Karpas-422 (cell line): ENCODE results near the gene FNDC3B. TPM values are rescaled to one million over a fixed set of nuclear protein-coding genes. Genes with fewer than 3 reads are reported as not detected.

Experiments
- DNase-seq: peaks from one replicate; pipeline ENCODE4 v3.0.0-alpha.2; 2015
- H2AFZ ChIP-seq: fragments of 200-600 bp; sonication (generic); 2 replicates; pipeline ENCODE4 v1.6.1; 2014; ENCODE audit warnings: antibody characterized with exemption, low read length, mixed read lengths
- H3K27ac ChIP-seq: fragments of 200-600 bp; sonication (generic); 2 replicates; pipeline ENCODE4 v1.5.1; 2014; ENCODE audit warnings: mild to moderate bottlenecking, low read length, moderate library complexity
- H3K27me3 ChIP-seq: fragments of 200-600 bp; sonication (generic); 2 replicates; pipeline ENCODE4 v1.6.1; 2014; ENCODE audit warnings: low read length, mixed read lengths
- H3K36me3 ChIP-seq: fragments of 200-600 bp; sonication (generic); 2 replicates; pipeline ENCODE4 v1.6.1; 2014; ENCODE audit warnings: low read length, mixed read lengths; ENCODE audit not compliant: insufficient read depth
- H3K4me1 ChIP-seq: fragments of 200-600 bp; sonication (generic); 2 replicates; pipeline ENCODE4 v1.6.1; 2014; ENCODE audit warnings: mild to moderate bottlenecking, low read length, mixed read lengths
- H3K4me2 ChIP-seq: fragments of 200-600 bp; sonication (generic); 2 replicates; pipeline ENCODE4 v1.6.1; 2014; ENCODE audit warnings: low read length, low read depth, mild to moderate bottlenecking; ENCODE audit not compliant: poor library complexity, severe bottlenecking
- H3K4me3 ChIP-seq: fragments of 200-600 bp; sonication (generic); 2 replicates; pipeline ENCODE4 v1.5.1; 2014; ENCODE audit warnings: mild to moderate bottlenecking, antibody characterized with exemption, low read length, mixed read lengths
- H3K79me2 ChIP-seq: fragments of 200-600 bp; sonication (generic); 2 replicates; pipeline ENCODE4 v1.6.1; 2014; ENCODE audit warnings: mild to moderate bottlenecking, low read length, mixed read lengths
- H3K9ac ChIP-seq: fragments of 200-600 bp; sonication (generic); 2 replicates; pipeline ENCODE4 v1.6.0; 2014; ENCODE audit warnings: low read length
- H3K9me2 ChIP-seq: fragments of 200-600 bp; sonication (generic), shearing (Covaris generic); replicated peaks from 2 replicates; pipeline ENCODE4 v1.6.0; 2014; ENCODE audit warnings: mild to moderate bottlenecking, low read length, moderate library complexity; ENCODE audit not compliant: insufficient read depth
- H3K9me3 ChIP-seq: fragments of 300-700, 200-600 bp; sonication (generic); 2 replicates; pipeline ENCODE4 v1.6.1; 2014; ENCODE audit warnings: low read length, mixed read lengths
- H4K20me1 ChIP-seq: fragments of 200-600 bp; sonication (generic); 2 replicates; pipeline ENCODE4 v1.6.1; 2014; ENCODE audit warnings: mild to moderate bottlenecking, antibody characterized with exemption, low read length, low read depth; ENCODE audit not compliant: insufficient read depth
- total RNA-seq: library from RNA; depleted of rRNA; stranded (reverse); fragments of >200 nt; shearing (Covaris generic); gene quantifications from 2 replicates; pipeline ENCODE4 v1.2.3, GENCODE V29; 2014; ENCODE audit warnings: low replicate concordance

Gene FNDC3B
- total RNA-seq, 1 experiment from 2014 or later = 2.6 TPM

DNA sequence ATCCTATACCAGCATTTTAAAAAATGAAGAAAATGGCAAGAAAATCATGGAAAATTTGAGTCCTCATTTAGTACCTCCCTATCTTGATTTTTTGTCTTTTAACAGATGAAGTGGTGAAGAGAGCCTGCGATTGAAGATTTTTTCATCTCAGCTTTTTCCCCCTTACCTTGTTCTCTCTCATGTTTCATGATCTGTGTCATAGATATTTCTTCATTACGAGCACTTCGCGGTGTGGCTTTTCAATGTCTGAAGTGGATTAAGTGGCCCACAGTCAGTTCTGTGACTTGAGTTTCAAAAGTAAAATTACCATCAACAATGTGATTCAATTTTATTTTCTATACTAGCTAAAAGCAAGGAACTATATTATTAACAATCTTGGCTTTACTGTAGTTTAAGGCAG, 147.2 kb downstream of the FNDC3B start:
- H3K27ac ChIP-seq = no peak overlapping the region
- no peak overlapping the region for H3K4me3 ChIP-seq
- no peak overlapping the region for H3K9ac ChIP-seq
- DNase-seq = no peak
- H3K79me2 ChIP-seq = no peaks in the 10 kb centered on the region
- no peaks in the 10 kb centered on the region for H3K4me1 ChIP-seq
- no peaks in the 10 kb centered on the region for H3K36me3 ChIP-seq
- no peak overlapping the region for H3K4me2 ChIP-seq
- H4K20me1 ChIP-seq = no peaks in the 10 kb centered on the region
- H2AFZ ChIP-seq = no peak overlapping the region
- no peaks in the 10 kb centered on the region for H3K9me2 ChIP-seq
- no peaks in the 10 kb centered on the region for H3K9me3 ChIP-seq
- H3K27me3 ChIP-seq = no peaks in the 10 kb centered on the region

GRCh38 chr3:172187511-172187910, 148.1 kb downstream of the FNDC3B start:
- Histone ChIP-seq H3K4me1 (no peaks in the 10 kb centered on the region), H4K20me1 (no peaks in the 10 kb centered on the region), H2AFZ (no peak overlapping the region), H3K27ac (no peak overlapping the region), H3K9ac (no peak overlapping the region), H3K9me2 (no peaks in the 10 kb centered on the region), H3K4me3 (no peak overlapping the region), H3K4me2 (no peak overlapping the region), H3K27me3 (no peaks in the 10 kb centered on the region), H3K9me3 (no peaks in the 10 kb centered on the region), H3K79me2 (no peaks in the 10 kb centered on the region), H3K36me3 (no peaks in the 10 kb centered on the region)
- DNase-seq = no peak

GRCh38 chr3:172188511-172188910, 149.1 kb downstream of the FNDC3B start:
- no peaks in the 10 kb centered on the region for H3K79me2 ChIP-seq
- no peaks in the 10 kb centered on the region for H3K27me3 ChIP-seq
- no peaks in the 10 kb centered on the region for H4K20me1 ChIP-seq

DNA sequence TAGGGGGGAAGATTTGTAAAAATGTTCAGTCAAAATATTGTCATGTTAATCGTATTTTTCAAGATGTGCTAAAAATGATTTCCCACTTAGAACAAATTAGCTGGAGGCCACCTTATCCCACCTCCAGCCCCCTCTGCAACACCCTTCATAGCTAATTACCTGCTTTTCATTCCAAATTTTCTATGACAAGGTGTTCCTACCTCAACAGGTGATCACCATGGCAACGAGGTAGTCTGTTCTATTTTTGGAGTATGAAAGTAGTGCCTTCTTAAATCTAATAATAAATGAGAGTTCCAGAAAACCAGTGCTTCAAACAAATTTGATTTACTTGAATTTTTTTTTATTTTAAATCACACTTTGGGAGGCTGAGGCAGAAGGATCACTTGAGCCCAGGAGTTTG, 149.8 kb downstream of the FNDC3B start:
- no peaks in the 10 kb centered on the region for H3K9me3 ChIP-seq
- H3K36me3 ChIP-seq = no peaks in the 10 kb centered on the region
- no peaks in the 10 kb centered on the region for H3K79me2 ChIP-seq
- H3K9ac ChIP-seq = no peak overlapping the region
- no peak overlapping the region for H3K4me3 ChIP-seq
- H3K9me2 ChIP-seq = no peaks in the 10 kb centered on the region
- no peak overlapping the region for H3K4me2 ChIP-seq
- H3K4me1 ChIP-seq = no peaks in the 10 kb centered on the region
- no peaks in the 10 kb centered on the region for H4K20me1 ChIP-seq
- H3K27me3 ChIP-seq = no peaks in the 10 kb centered on the region
- H2AFZ ChIP-seq = no peak overlapping the region
- H3K27ac ChIP-seq = no peak overlapping the region
- no peak for DNase-seq

More at GRCh38 chr3:172188511-172188910, 149.1 kb downstream of the FNDC3B start:
- no peaks in the 10 kb centered on the region for H3K36me3 ChIP-seq
- H3K4me2 ChIP-seq = no peak overlapping the region
- no peak overlapping the region for H3K4me3 ChIP-seq
- H2AFZ ChIP-seq = no peak overlapping the region
- no peaks in the 10 kb centered on the region for H3K9me3 ChIP-seq
- DNase-seq = no peak
- no peak overlapping the region for H3K27ac ChIP-seq
- H3K9ac ChIP-seq = no peak overlapping the region
- H3K4me1 ChIP-seq = no peaks in the 10 kb centered on the region
- H3K9me2 ChIP-seq = no peaks in the 10 kb centered on the region

DNA sequence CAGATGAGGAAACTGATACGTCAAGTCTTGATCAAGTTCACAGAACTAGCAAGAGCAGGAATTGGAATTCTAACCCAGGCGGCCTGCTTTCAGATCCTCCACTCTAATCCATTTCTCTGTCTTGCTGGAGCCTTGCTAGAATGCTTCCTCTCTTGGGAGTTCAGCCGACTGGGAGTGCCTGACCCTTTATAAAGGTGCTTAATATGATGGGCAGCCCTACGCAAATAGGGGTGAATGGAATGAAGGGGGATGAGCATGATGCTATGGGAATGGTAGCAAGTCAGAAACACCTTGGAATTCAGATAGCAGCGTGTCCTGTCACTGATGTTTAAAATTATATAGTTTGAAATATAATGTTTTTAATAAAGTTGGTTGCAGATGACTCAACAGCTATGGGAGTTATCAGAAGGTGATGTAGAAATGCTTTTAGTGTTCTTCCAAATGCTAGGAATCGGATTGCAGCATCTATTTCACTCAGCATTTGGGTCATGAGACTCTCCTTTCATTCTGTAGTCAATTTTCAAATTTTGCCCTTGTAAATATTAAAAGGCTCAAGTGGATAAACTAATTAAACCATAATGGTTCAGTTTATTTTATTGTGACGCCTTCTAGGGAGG, 150.7 kb downstream of the FNDC3B start:
- H3K4me2 ChIP-seq = no peak overlapping the region
- H4K20me1 ChIP-seq = no peaks in the 10 kb centered on the region
- H3K36me3 ChIP-seq = no peaks in the 10 kb centered on the region
- no peaks in the 10 kb centered on the region for H3K4me1 ChIP-seq
- DNase-seq = no peak
- H3K79me2 ChIP-seq = no peaks in the 10 kb centered on the region
- H2AFZ ChIP-seq = no peak overlapping the region
- no peaks in the 10 kb centered on the region for H3K9me2 ChIP-seq
- no peak overlapping the region for H3K27ac ChIP-seq
- no peak overlapping the region for H3K4me3 ChIP-seq
- H3K27me3 ChIP-seq = no peaks in the 10 kb centered on the region
- no peaks in the 10 kb centered on the region for H3K9me3 ChIP-seq
- no peak overlapping the region for H3K9ac ChIP-seq

- Histone ChIP-seq H3K9ac (no peak overlapping the region), H3K9me2 (no peaks in the 10 kb centered on the region), H3K79me2 (no peaks in the 10 kb centered on the region), H3K4me2 (no peak overlapping the region), H3K27me3 (no peaks in the 10 kb centered on the region), H3K9me3 (no peaks in the 10 kb centered on the region), H3K4me3 (no peak overlapping the region), H2AFZ (no peak overlapping the region), H4K20me1 (no peaks in the 10 kb centered on the region), H3K27ac (no peak overlapping the region), H3K36me3 (no peaks in the 10 kb centered on the region), H3K4me1 (no peaks in the 10 kb centered on the region)
- no peak for DNase-seq
These were observed 151.6 kb downstream of the FNDC3B start for GRCh38 chr3:172190980-172191379.

- Histone ChIP-seq H3K27ac (no peak overlapping the region), H4K20me1 (no peaks in the 10 kb centered on the region), H3K4me1 (no peaks in the 10 kb centered on the region), H3K9ac (no peak overlapping the region), H2AFZ (no peak overlapping the region), H3K4me3 (no peak overlapping the region), H3K9me2 (no peaks in the 10 kb centered on the region), H3K79me2 (no peaks in the 10 kb centered on the region), H3K4me2 (no peak overlapping the region), H3K27me3 (no peaks in the 10 kb centered on the region), H3K9me3 (no peaks in the 10 kb centered on the region), H3K36me3 (no peaks in the 10 kb centered on the region)
- no peak for DNase-seq
These were observed 152.3 kb downstream of the FNDC3B start for GRCh38 chr3:172191629-172192028.

DNA sequence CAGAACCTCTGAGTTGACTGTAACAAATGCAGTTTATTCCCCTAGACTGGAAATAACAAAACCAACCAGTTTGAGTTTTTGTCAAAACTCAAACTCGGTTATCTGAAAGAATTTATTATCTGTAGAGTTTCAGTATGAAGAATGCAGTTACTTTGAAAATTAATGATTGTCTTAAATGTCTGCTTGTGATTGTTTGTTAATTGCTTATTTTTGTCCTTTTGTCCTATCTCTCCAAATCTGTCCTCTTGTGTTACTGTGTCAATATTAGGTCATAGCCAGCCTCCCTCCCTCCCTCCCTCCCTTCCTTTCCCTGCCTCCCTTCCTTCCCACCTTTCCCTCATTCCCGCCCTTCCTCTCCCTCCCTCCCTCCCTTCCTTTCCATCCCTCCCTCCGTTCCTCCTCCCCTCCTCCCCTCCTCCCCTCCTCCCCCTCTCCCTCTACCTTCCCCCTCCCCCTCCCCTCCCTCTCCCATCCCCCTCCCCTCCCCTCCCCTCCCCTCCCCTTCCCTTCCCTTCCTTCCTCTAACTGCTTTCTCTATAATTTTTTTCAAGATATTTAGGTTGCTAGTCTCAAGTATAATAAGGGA, 153.5 kb downstream of the FNDC3B start:
- Histone ChIP-seq H3K27ac (no peak overlapping the region), H4K20me1 (no peaks in the 10 kb centered on the region)

More for the DNA sequence above, 153.5 kb downstream of the FNDC3B start:
- Histone ChIP-seq H2AFZ (no peak overlapping the region), H3K9ac (no peak overlapping the region), H3K79me2 (no peaks in the 10 kb centered on the region), H3K4me3 (no peak overlapping the region), H3K27me3 (no peaks in the 10 kb centered on the region), H3K4me2 (no peak overlapping the region), H3K36me3 (no peaks in the 10 kb centered on the region), H3K9me3 (no peaks in the 10 kb centered on the region), H3K9me2 (no peaks in the 10 kb centered on the region), H3K4me1 (no peaks in the 10 kb centered on the region)
- DNase-seq = no peak
